ENCODE data around the gene OTULIN.

OTULIN gene

DNA sequence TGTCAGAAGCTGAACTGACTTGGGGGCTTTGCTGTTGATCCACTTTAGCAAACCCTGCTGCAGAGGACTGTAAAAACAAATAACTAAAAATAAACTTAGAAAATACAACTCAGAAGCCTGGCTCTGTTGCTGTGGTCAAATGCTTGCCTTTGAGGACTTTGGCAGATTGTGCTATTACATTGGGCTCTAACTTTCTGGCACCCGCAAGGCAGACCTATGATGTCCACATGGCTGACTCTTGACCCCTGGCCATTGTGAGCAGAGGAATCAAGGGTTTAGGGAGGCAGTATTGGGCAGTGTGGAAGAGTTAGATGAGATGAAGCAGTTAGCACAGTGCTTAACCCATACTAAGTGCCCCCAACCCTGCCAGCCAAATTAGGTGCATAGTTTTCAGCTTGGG lies 34.0 kb downstream of the OTULIN start:
- no peak for DNase-seq (ENCODE audit: low spot score)

DNA sequence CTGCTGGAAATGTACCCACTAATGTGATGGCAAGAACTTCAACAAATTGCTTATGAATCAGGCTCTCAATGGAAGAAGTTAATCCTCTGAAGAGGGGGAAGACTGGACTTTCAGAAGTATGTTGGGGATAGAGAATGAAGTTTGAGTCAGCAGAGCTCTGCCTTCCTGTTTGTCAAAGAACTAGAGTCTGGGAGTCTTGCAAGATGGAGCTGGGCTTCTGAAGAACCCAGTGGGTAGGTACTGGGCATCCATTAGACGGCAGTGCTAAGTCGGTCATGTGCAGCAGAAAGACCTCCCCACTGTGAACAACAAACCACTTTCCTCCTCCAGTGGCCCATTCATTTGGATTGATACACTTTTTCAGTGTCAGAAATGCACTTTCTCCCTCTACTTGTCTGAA lies 34.6 kb downstream of the OTULIN start:
- no peak for DNase-seq (ENCODE audit: low spot score)

GRCh38 chr5:14699807-14700400 lies 35.4 kb downstream of the OTULIN start:
- no peak for DNase-seq (ENCODE audit: low spot score)

DNA sequence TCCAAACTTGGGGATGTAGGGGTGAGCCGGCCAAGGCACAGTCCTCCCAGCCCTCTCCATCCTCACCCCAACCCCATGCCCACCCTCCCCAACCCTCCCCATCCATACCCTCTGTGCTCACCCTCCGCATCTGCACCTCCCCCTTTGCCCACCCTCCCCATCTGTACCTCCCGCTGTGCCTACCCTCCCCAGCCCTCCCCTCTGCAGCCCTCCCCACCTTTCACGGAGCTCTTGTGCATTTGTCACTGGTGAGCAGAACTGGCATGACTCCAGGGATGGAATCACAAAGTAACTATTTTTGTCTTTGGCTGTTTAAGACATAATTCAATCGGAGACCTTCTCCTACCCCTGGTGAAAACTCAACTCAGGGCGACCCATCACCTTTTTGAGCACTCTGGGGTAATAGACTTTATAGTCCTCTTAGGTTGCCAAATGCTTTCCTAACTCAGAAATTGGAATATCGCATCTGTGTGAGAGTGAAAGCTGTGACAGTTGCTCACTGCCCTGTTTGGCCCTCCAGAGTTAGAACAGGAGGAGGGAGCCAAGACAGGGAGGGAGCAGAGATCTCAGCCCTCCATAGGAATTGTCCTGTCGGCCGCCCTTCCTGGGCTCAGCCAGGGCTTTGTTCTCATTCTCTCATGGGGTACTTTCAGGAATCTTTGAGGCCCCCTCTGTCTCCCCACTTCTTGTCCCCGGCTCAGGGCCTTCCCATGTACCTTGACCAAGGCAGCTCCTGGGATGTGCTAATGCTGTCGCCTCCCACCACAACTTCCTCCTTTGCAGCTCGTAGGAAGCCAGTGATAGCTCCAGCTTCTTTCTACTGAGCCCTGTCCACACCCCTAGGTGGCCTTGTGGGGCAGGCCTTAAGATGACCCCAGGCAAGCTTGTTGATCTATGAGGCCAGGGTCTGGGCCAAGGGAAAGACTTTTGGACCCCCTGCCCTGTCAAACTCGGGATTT lies 36.2 kb downstream of the OTULIN start:
- no peak for DNase-seq (ENCODE audit: low spot score)

DNA sequence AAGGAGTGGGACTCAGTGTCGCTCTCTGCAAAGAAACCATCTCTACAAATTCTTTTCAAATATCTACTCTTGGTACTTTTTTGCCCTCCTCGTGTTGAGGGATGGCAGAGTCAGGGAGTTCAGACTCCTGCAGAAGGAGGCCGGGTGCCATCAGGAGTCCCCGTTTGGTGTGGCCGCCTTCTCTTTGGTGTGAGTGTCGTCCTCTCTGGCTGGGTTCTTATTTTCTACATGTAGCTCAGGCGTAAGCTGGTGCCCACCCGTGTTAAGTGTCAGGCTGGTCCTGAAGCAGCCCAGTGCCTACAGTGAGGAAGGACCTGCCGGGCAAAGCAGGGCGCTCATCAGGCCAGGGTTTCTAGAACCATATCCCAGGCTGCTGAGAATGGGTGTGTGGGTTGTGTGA lies 37.0 kb downstream of the OTULIN start:
- DNase-seq (ENCODE audit: low spot score), result no peak

- no peak for DNase-seq (ENCODE audit: low spot score)
These were observed 37.8 kb downstream of the OTULIN start for GRCh38 chr5:14702238-14702839.

GRCh38 chr5:14705556-14705955 lies 41.0 kb downstream of the OTULIN start:
- DNase-seq (ENCODE audit: low spot score), result no peak

GRCh38 chr5:14706615-14707021 lies 42.1 kb downstream of the OTULIN start:
- DNase-seq (ENCODE audit: low spot score), result no peak

- DNase-seq (ENCODE audit: low spot score), result no peak
These were observed 43.4 kb downstream of the OTULIN start for GRCh38 chr5:14707811-14708390.

GRCh38 chr5:14708551-14708950 lies 44.0 kb downstream of the OTULIN start:
- DNase-seq (ENCODE audit: low spot score), result no peak

- no peak for DNase-seq (ENCODE audit: low spot score)
These were observed 45.9 kb downstream of the OTULIN start for GRCh38 chr5:14710313-14710994.

- no peak for DNase-seq (ENCODE audit: low spot score)
These were observed 47.6 kb downstream of the OTULIN start for GRCh38 chr5:14712131-14712530.

DNA sequence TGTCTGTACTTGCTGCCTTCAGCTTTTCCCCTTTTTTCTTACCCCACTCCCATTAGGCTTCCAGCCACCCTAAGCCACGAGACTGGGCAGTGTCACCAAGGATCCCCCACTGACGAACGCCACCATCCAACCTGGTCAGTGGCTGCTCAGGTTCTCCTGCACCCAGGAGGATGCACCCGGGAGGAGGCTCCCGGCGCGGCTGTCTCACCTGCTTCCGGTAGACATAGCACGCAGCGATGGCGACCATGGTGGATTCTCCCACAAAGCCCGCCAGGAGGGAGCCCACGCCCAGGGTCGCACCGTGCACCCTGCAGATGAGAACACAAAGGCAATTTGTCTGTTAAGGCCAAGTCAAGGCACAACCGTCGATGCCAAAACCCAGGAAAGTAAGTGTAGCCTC lies 48.1 kb downstream of the OTULIN start:
- DNase-seq (ENCODE audit: low spot score), result no peak

DNA sequence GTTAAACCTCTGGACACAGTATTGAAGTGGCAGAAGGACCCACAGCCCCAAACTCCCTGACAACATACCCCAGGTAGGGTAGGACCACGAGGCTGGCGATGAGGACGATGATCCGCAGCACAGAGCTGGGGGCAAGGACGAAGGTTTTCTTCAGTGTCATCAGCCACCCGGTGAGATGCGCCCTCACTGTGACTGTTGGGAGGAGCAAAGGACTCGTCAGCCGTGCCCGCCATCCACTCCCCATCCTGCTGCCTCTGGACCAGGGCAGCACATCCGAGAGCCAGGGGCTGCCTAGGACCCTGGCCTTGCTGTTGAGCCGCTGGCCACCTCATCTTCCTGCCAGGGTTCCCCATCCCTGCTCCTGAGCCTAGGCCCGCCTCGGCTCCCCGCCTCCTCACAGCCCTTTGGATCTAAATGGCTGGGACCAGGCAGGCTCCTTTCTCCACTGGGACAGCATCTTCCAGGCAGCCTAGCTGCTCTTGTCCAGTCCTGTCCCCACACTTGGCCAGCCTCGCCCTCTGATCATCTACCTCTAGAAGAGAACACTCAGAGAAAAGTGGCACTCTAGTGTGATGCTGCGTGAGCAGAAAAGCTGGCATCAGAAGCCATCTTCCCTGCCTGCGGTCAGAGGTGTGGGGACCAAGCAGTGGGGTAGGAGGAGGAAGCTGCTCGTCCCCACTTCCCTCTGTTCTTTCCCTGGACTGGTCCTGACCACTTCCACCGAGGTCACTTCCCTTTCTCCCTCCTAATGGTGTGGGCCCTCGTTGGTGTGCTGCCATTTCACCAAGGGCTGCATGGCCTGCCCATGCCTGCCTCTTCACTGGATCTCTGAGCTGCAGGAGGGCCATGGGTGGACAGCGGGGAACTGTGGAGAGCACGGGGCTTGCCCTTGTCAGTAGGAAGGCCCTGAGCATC lies 49.2 kb downstream of the OTULIN start:
- no peak for DNase-seq (ENCODE audit: low spot score)

- DNase-seq (ENCODE audit: low spot score), result no peak
These were observed 50.2 kb downstream of the OTULIN start for GRCh38 chr5:14714706-14715105.

- DNase-seq (ENCODE audit: low spot score), result no peak
These were observed 51.0 kb downstream of the OTULIN start for GRCh38 chr5:14715481-14715880.

DNA sequence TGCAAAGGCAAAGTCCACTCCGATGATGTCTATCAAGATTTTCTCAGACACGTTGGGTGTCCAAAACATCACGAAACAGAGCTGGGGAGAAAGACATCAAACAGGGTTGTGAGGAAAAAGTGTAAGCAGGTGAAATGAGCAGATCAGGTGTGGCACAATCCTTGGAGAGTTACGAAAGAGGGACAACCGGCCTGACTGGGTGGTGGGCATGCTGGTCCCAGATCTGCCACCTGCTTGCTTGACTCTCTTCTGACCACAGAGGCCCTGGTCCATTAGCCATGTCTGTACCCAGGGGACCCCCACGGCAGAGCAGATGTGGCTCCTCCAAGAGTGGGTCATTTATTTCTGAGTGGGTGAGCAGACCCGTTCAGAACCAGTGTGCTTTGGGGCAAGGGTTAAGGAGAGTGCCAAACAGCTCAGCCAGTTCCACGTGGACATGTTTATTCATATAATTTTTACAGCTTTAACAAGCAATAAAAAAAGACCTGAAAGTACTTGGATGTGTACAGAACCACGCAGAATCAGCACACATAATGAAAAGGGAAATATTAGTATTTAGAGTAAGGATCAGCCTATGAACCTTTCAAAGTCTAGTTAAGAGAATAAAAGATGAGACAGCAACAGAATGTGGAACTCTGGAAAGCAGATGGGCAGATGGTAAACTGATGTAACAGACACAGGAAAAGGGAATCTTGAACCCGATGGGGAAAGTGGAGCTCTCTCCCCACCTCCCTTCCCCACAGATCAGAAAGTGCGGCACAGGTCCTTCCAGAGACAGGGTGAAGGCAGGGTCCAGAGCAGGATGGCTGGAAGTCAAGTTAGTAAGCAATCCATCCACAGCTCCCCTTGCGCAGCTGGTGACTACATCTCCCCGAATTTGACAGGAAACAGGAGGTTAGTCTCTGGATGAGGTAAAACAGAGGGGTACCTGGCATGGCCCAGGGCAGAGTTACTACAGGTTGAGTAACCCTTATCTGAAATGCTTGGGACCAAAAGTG lies 52.5 kb downstream of the OTULIN start:
- DNase-seq (ENCODE audit: low spot score), result no peak

GRCh38 chr5:14718778-14719177 lies 54.3 kb downstream of the OTULIN start:
- no peak for DNase-seq (ENCODE audit: low spot score)

- no peak for DNase-seq (ENCODE audit: low spot score)
These were observed 55.9 kb downstream of the OTULIN start for GRCh38 chr5:14720236-14720923.
